ENCODE results near the gene SMOC2.

Gene SMOC2

GRCh38 chr6:168624948-168625347 lies 184.0 kb downstream of the SMOC2 start:
- DNase-seq (ENCODE audit: low read depth, low spot score), result no peak

GRCh38 chr6:168625602-168626001 lies 184.6 kb downstream of the SMOC2 start:
- peak; percentile 68 for DNase-seq (ENCODE audit: low read depth, low spot score)

GRCh38 chr6:168626046-168626602 lies 185.1 kb downstream of the SMOC2 start:
- DNase-seq (ENCODE audit: low read depth, low spot score), result no peak

GRCh38 chr6:168627506-168628175 lies 186.7 kb downstream of the SMOC2 start:
- DNase-seq (ENCODE audit: low read depth, low spot score), result no peak

- no peak for DNase-seq (ENCODE audit: low read depth, low spot score)
Observed at GRCh38 chr6:168628176-168628553, 187.2 kb downstream of the SMOC2 start.

- DNase-seq (ENCODE audit: low read depth, low spot score), result no peak
Observed at GRCh38 chr6:168628732-168629245, 187.8 kb downstream of the SMOC2 start.

- DNase-seq (ENCODE audit: low read depth, low spot score), result no peak
Observed at GRCh38 chr6:168631564-168631963, 190.6 kb downstream of the SMOC2 start.

- DNase-seq (ENCODE audit: low read depth, low spot score), result no peak
Observed at GRCh38 chr6:168632694-168633093, 191.7 kb downstream of the SMOC2 start.

GRCh38 chr6:168634541-168635328 lies 193.8 kb downstream of the SMOC2 start:
- no peak for DNase-seq (ENCODE audit: low read depth, low spot score)

GRCh38 chr6:168636147-168637004 lies 195.4 kb downstream of the SMOC2 start:
- peak; percentile 69 for DNase-seq (ENCODE audit: low read depth, low spot score)

- DNase-seq (ENCODE audit: low read depth, low spot score), result no peak
Observed at GRCh38 chr6:168637834-168638233, 196.8 kb downstream of the SMOC2 start.

- no peak for DNase-seq (ENCODE audit: low read depth, low spot score)
Observed at GRCh38 chr6:168638468-168639271, 197.7 kb downstream of the SMOC2 start.

- DNase-seq (ENCODE audit: low read depth, low spot score), result no peak
Observed at GRCh38 chr6:168640181-168640580, 199.2 kb downstream of the SMOC2 start.

- DNase-seq (ENCODE audit: low read depth, low spot score), result no peak
Observed at GRCh38 chr6:168640768-168641167, 199.8 kb downstream of the SMOC2 start.

- DNase-seq (ENCODE audit: low read depth, low spot score), result peak; percentile 55
Observed at GRCh38 chr6:168641446-168641845, 200.5 kb downstream of the SMOC2 start.

- no peak for DNase-seq (ENCODE audit: low read depth, low spot score)
Observed at GRCh38 chr6:168643401-168643800, 202.4 kb downstream of the SMOC2 start.

- no peak for DNase-seq (ENCODE audit: low read depth, low spot score)
Observed at GRCh38 chr6:168645326-168645725, 204.3 kb downstream of the SMOC2 start.

GRCh38 chr6:168647271-168647670 lies 206.3 kb downstream of the SMOC2 start:
- no peak for DNase-seq (ENCODE audit: low read depth, low spot score)

- DNase-seq (ENCODE audit: low read depth, low spot score), result peak; percentile 92
Observed at GRCh38 chr6:168648240-168649125, 207.5 kb downstream of the SMOC2 start.

- DNase-seq (ENCODE audit: low read depth, low spot score), result no peak
Observed at GRCh38 chr6:168649209-168649608, 208.2 kb downstream of the SMOC2 start.

Measured in ELF-1 (cell line).